Purkinje cell (primary cell): Measurements from ENCODE around the gene RNF208. TPM values are rescaled to one million over a fixed set of nuclear protein-coding genes. Genes with fewer than 3 reads are reported as not detected.

ENCODE experiments used
- polyA plus RNA-seq: library from polyadenylated mRNA; unstranded; fragments of >200 nt; fragmentation: Nextera tagmentation; gene quantifications from 2 replicates; pipeline ENCODE4 v1.2.1, GENCODE V29; 2014

RNF208 gene
- polyA plus RNA-seq, result 2.6 and 5.0 TPM in 2 replicates

GRCh38 chr9:137222190-137223077 is at the start of gene RNF208:
TSS of gene RNF208 (minus strand) at chr9:137222240. CDS start at chr9:137221212, 1,028 bp downstream.

DNA sequence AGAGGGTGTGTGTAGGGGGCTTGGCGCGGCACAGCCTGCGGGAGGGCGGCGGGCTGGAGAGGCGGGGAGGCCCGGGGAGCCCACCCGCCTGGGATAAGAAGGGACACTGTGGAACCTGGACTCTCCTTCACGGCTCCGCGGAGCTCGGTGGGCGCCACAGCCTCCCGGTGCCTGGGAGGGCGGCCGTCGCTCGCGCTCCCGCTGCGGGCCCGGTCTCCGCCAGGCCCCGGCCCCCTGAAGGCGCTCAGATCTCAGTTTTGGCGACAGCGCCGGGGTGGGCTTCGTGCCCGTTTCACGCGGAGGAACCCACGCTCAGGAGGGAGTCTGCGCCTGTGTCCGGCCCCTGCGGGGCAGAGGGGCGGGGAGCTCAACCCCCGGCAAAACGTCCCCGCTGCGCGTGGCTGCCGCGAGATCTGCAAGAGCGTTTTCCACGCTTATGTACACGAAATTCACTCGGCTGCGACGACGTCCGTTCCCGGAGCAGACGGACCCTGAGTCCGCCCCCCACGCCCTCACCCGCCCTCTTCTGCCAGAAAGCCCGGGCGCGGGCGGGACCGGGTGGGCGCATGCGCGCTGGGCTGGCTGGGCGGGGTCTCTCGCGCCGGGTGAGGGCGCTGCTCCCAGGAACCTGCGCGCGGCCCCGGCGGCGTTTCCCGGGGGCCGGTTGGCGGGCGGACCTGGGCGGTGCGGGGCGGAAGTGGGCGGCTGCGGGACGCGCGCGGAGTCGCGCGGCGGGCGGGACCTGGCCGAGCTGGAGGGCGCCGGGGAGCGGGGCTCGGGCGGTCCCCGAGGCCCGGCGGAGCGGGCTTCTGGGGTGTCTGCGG is 32.8 kb upstream of the RNF208 start, which contains the start of gene NELFB:
Gene NELFB, plus strand, starts transcription at position 704 of the 824 bp plus-strand sequence.

GRCh38 chr9:137251194-137251461 is 29.1 kb upstream of the RNF208 start, which contains the start of gene STPG3:
TSS of gene STPG3 (plus strand) at chr9:137251286. CDS start at chr9:137251287, 1 bp downstream.

DNA sequence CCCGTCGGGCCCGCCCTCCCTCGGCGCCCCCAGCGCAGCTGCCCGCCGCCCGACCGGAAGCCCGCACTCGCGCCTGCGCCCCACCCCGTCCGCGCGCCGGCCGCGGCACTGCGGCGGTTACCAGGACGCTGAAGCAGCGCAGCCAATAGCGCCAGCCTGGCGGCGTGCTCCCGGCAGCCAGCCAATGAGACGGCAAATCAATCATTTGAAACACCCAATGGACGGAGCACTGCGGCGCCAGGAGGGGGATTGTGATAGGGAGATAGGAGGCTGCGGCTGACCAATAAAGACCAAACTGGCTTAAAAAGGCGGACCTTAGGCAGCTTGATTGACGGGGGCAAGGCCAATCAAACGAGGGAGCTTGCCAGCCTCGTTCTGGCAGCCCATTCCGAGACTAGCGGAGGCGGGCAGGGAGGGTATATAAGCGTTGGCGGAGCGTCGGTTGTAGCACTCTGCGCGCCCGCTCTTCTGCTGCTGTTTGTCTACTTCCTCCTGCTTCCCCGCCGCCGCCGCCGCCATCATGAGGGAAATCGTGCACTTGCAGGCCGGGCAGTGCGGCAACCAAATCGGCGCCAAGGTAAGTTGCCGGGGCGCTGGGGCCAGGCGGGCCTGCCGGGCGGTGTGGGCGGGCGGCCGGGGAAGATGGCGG is 18.9 kb upstream of the RNF208 start, which contains the start of gene TUBB4B:
Gene TUBB4B, plus strand, starts transcription at position 447 of the 649 bp plus-strand sequence. Its CDS starts 74 bp downstream, at position 521.

GRCh38 chr9:137230705-137231371 is 8.8 kb upstream of the RNF208 start, which contains the start of gene SLC34A3:
TSS of gene SLC34A3 (plus strand) at chr9:137230901. CDS start at chr9:137231703, 802 bp downstream.

DNA sequence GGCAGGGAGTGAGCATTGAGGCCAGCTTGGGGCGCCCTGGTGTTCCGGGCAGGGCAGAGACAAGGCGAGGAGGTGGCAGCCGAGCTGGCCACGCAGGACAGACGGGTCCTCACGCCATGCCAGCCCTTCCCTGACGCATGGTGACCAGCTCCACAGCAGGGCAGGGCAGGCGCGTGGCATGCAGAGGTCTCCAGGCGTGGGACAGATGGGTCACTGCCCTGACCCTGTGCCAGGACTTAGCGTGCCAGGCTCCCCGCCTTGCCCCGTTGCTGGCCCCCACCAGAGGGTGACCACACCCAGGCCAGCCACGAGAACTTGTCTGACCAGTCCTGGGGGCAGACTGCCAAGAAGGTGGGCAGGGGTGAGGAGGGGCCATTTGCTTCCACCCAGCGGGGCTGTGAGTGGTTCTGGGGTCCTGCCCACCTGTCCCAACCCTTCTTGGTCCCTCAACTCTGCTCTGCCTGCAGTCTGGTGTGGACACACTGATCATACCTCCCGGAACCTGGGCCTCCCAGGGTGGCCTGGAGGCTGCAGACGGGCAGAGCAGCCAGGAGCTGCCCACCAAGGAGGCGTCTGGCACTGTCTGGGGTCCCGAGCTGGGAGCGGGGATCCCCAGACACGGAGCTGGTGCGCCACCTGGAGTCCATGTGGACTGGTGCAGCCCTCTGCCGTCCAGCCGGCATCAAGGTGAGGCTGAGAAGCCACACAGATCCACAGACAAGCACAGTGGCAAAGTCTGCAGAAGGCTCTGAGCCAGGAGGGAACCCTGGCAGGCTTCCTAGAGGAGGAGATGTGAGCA is 5.2 kb upstream of the RNF208 start, which contains the start of gene RNF224:
Gene RNF224, plus strand, starts transcription at position 449 of the 799 bp plus-strand sequence. CDS start 834 bp downstream, outside the sequence.

GRCh38 chr9:137224830-137225694 is 3.0 kb upstream of the RNF208 start, which contains the start of gene CYSRT1:
TSS of gene CYSRT1 (plus strand) at chr9:137225174. CDS start at chr9:137225622, 448 bp downstream.

DNA sequence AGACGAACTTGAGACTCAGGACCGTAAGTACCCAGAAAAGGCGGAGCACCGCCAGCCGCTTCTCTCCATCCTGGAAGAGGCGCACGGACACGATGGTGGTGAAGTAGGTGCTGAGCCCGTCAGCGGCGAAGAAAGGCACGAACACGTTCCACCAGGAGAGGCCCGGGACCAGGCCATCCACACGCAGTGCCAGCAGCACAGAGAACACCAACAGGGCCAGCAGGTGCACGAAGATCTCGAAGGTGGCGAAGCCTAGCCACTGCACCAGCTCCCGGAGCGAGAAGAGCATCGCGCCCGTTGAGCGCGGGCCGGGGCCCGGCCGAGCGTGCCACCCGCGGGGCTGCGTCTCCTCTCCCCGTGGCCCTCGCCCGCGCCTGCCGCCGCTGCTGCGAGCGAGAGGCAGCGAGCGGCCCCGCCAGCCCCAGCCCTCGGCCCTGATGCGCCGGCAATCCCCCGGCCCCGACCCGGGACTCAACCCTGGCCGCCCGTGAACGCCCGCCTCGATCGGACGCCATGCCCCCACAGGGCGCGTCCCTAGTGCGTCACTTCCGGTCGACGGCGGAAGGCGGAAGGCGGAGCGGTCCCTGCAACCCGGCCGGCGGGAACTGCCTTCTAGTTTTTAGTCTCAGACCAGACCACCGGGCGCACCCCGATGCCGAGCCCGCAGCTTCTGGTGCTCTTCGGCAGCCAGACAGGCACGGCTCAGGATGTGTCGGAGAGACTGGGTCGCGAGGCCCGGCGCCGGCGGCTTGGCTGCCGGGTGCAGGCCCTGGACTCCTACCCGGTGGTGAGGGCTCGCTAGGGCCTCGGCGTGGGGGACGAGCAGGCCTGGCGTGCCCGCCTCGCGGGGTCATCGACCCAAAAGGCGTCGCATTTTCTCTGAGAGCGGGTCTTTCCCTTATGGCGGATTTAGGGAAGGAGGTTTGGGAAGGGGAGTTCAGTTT is 16.6 kb downstream of the RNF208 start, which contains the start of the genes NDOR1 and TMEM203:
Gene NDOR1, plus strand, starts transcription at position 575 of the 944 bp plus-strand sequence. Its CDS starts 78 bp downstream, at position 653.
Gene TMEM203, minus strand, starts transcription at position 523 of the 944 bp plus-strand sequence. Its CDS starts 234 bp downstream, at position 289.

DNA sequence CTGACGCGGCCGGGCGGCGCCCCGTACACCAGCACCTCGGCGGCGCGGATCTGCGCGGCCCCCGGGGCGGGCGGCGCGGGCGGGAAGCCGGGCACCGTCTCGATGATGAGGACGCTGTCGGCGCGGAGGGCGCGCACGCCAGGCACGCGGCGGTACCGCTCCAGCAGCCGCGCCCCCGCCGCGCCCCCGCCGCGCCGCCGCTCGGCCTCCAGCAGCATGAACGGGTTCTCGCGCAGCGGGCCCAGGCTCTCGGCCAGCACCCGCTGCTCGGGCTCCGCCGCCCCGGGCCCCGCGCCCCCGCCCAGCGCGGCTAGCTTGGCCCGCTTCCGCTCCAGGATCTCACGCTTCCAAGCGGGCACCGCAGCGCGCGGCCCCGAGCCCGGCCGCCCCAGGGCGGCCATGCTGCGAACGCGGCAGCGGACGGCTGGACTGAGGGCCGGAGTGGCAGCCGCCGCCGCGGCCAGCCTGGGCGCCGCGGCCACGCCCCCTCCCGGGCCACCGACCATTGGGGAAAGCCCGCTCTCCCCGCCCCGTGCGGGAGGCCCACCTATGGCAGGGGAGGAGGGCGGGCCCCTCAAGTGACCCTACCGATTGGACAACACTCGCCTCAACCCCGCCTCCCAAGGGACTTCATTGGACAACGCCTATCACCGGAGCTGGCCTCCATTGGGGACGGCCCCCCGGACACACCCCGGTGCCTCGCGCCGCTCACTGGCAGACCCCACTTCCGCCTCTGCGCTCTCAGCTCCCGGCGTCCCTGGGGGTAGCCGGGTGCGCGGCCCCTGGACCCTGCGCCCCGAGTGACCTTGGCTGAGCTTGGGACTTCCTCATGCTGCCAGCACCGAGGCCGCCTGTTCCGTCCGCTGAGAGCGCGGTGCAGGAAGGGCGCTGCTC is 21.5 kb downstream of the RNF208 start, which contains the start of gene TPRN:
Gene TPRN, minus strand, starts transcription at position 431 of the 894 bp plus-strand sequence. Its CDS starts 30 bp downstream, at position 401.

GRCh38 chr9:137188490-137189296 is 33.3 kb downstream of the RNF208 start, which contains the start of the genes ANAPC2 and SSNA1:
TSS of gene ANAPC2 (minus strand) at chr9:137188560. CDS start at chr9:137188532, 28 bp downstream.
TSS of gene SSNA1 (plus strand) at chr9:137188676. CDS start at chr9:137188727, 51 bp downstream.

Other genes starting within 250 kb of the RNF208 start
- 67.9 and 135 TPM in 2 replicates for gene PTGDS, start 244.7 kb downstream of the RNF208 start, polyA plus RNA-seq
- gene LCNL1, start 239.2 kb downstream of the RNF208 start, polyA plus RNA-seq, result not detected in 2 replicates
- 4.7 TPM in 2 replicates for gene PAXX, start 229.8 kb downstream of the RNF208 start, polyA plus RNA-seq
- gene CLIC3, start 225.7 kb downstream of the RNF208 start, polyA plus RNA-seq, result not detected in 2 replicates
- gene ABCA2, start 194.0 kb downstream of the RNF208 start, polyA plus RNA-seq, result 0.60 and 0.74 TPM in 2 replicates
- not detected in 2 replicates for gene FUT7, start 190.2 kb downstream of the RNF208 start, polyA plus RNA-seq
- gene NPDC1, start 176.1 kb downstream of the RNF208 start, polyA plus RNA-seq, result 10.3 and 19.0 TPM in 2 replicates
- not detected in 2 replicates for gene ENTPD2, start 168.2 kb downstream of the RNF208 start, polyA plus RNA-seq
- gene SAPCD2, start 151.7 kb downstream of the RNF208 start, polyA plus RNA-seq, result 0.24 TPM in 1 of 2 replicates, not detected in the other
- gene UAP1L1, start 144.7 kb downstream of the RNF208 start, polyA plus RNA-seq, result not detected in 2 replicates
- 5.7 and 15.4 TPM in 2 replicates for gene MAN1B1, start 135.3 kb downstream of the RNF208 start, polyA plus RNA-seq
- 9.9 and 22.2 TPM in 2 replicates for gene DPP7, start 107.5 kb downstream of the RNF208 start, polyA plus RNA-seq
- 21.4 and 26.3 TPM in 2 replicates for gene GRIN1, start 83.1 kb downstream of the RNF208 start, polyA plus RNA-seq
- gene LRRC26, start 52.2 kb downstream of the RNF208 start, polyA plus RNA-seq, result not detected in 2 replicates
- gene TMEM210, start 50.2 kb downstream of the RNF208 start, polyA plus RNA-seq, result not detected in 2 replicates
- gene ANAPC2, start 33.7 kb downstream of the RNF208 start, polyA plus RNA-seq, result 0.71 TPM in 1 of 2 replicates, not detected in the other
- 7.4 and 25.2 TPM in 2 replicates for gene SSNA1, start 33.6 kb downstream of the RNF208 start, polyA plus RNA-seq
- gene TPRN, start 21.5 kb downstream of the RNF208 start, polyA plus RNA-seq, result 0.44 and 0.99 TPM in 2 replicates
- gene TMEM203, start 16.6 kb downstream of the RNF208 start, polyA plus RNA-seq, result 21.0 and 30.3 TPM in 2 replicates
- gene NDOR1, start 16.5 kb downstream of the RNF208 start, polyA plus RNA-seq, result 0.10 and 0.11 TPM in 2 replicates
- gene CYSRT1, start 2.9 kb upstream of the RNF208 start, polyA plus RNA-seq, result 0.26 TPM in 1 of 2 replicates, not detected in the other
- gene RNF224, start 5.3 kb upstream of the RNF208 start, polyA plus RNA-seq, result not detected in 2 replicates
- not detected in 2 replicates for gene SLC34A3, start 8.7 kb upstream of the RNF208 start, polyA plus RNA-seq
- gene TUBB4B, start 19.0 kb upstream of the RNF208 start, polyA plus RNA-seq, result 94.6 and 103 TPM in 2 replicates
- not detected in 2 replicates for gene STPG3, start 29.0 kb upstream of the RNF208 start, polyA plus RNA-seq
- gene NELFB, start 33.1 kb upstream of the RNF208 start, polyA plus RNA-seq, result 0.38 and 1.0 TPM in 2 replicates
- gene TOR4A, start 55.5 kb upstream of the RNF208 start, polyA plus RNA-seq, result not detected in 2 replicates
- not detected in 2 replicates for gene NRARP, start 80.0 kb upstream of the RNF208 start, polyA plus RNA-seq
- 1.2 TPM in 1 of 2 replicates, not detected in the other for gene EXD3, start 200.9 kb upstream of the RNF208 start, polyA plus RNA-seq
- gene NOXA1, start 201.2 kb upstream of the RNF208 start, polyA plus RNA-seq, result not detected in 2 replicates
- not detected in 2 replicates for gene ENTPD8, start 219.1 kb upstream of the RNF208 start, polyA plus RNA-seq
- 0.07 and 0.43 TPM in 2 replicates for gene NSMF, start 237.1 kb upstream of the RNF208 start, polyA plus RNA-seq